H1 (cell line): Measurements from ENCODE around the gene MTMR2.
"Not testable (repeated sequence)": the region's sequence is repeated elsewhere in the genome, so short reads cannot be mapped to it uniquely, and the experiment has no call there.

Source experiments
- CHD2 ChIP-seq: IDR thresholded peaks from 2 replicates; pipeline ENCODE4 v1.6.1; 2012; ENCODE audit warnings: low read length, improper control_type of control experiment
- CTCF ChIP-seq, 3 experiments: IDR thresholded peaks; 1 replicate in 2 of 3; 2 replicates in 1 of 3; pipeline versions ENCODE4 v1.5.1 to v1.6.1; 2011; ENCODE audit warnings: low read length in 3 of 3, mild to moderate bottlenecking in 3 of 3, inconsistent platforms in 2 of 3, low read depth in 1 of 3, moderate library complexity in 1 of 3; ENCODE audit not compliant: insufficient read depth in 1 of 3; ENCODE audit errors: control extremely low read depth in 1 of 3
- JUN ChIP-seq: IDR thresholded peaks from 2 replicates; pipeline ENCODE4 v1.6.1; 2011; ENCODE audit warnings: low read depth, mild to moderate bottlenecking, improper control_type of control experiment, low read length
- MAFK ChIP-seq: IDR thresholded peaks from 2 replicates; pipeline ENCODE4 v1.6.1; 2012; ENCODE audit warnings: low read depth, mild to moderate bottlenecking, improper control_type of control experiment, low read length
- TAF1 ChIP-seq: IDR thresholded peaks from 2 replicates; pipeline ENCODE4 v1.6.1; 2011; ENCODE audit warnings: mild to moderate bottlenecking, low read depth, low read length
- TF ChIP-seq, protein P1 (sequence below): IDR thresholded peaks from 2 replicates; pipeline ENCODE4 v1.6.1; 2011; ENCODE audit warnings: low read length, improper control_type of control experiment
- TF ChIP-seq, protein P2 (sequence below): IDR thresholded peaks from 2 replicates; pipeline ENCODE4 v1.6.1; 2012; ENCODE audit warnings: low read length, inconsistent platforms

GRCh38 chr11:95854362-95854761 lies 69.5 kb downstream of the MTMR2 start:
- TF ChIP-seq, protein P1, sequence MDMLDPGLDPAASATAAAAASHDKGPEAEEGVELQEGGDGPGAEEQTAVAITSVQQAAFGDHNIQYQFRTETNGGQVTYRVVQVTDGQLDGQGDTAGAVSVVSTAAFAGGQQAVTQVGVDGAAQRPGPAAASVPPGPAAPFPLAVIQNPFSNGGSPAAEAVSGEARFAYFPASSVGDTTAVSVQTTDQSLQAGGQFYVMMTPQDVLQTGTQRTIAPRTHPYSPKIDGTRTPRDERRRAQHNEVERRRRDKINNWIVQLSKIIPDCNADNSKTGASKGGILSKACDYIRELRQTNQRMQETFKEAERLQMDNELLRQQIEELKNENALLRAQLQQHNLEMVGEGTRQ: not testable (repeated sequence)
- TF ChIP-seq CTCF (IDR thresholded peaks at IDR 0.05; ENCODE audit: control extremely low read depth in 1 of 3, insufficient read depth in 1 of 3, low read depth in 1 of 3, low read length in 3 of 3); TAF1; MAFK; CHD2; JUN: not testable (repeated sequence)
- TF ChIP-seq, protein P2, sequence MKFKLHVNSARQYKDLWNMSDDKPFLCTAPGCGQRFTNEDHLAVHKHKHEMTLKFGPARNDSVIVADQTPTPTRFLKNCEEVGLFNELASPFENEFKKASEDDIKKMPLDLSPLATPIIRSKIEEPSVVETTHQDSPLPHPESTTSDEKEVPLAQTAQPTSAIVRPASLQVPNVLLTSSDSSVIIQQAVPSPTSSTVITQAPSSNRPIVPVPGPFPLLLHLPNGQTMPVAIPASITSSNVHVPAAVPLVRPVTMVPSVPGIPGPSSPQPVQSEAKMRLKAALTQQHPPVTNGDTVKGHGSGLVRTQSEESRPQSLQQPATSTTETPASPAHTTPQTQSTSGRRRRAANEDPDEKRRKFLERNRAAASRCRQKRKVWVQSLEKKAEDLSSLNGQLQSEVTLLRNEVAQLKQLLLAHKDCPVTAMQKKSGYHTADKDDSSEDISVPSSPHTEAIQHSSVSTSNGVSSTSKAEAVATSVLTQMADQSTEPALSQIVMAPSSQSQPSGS: not testable (repeated sequence)
